GM18526 (cell line): ENCODE data around the gene MAP4.

ENCODE experiments used
- POLR2A ChIP-seq: IDR thresholded peaks from 3 replicates; pipeline ENCODE4 v1.6.1; 2011; ENCODE audit not compliant: insufficient read length; ENCODE audit errors: extremely low read depth

Gene MAP4

DNA sequence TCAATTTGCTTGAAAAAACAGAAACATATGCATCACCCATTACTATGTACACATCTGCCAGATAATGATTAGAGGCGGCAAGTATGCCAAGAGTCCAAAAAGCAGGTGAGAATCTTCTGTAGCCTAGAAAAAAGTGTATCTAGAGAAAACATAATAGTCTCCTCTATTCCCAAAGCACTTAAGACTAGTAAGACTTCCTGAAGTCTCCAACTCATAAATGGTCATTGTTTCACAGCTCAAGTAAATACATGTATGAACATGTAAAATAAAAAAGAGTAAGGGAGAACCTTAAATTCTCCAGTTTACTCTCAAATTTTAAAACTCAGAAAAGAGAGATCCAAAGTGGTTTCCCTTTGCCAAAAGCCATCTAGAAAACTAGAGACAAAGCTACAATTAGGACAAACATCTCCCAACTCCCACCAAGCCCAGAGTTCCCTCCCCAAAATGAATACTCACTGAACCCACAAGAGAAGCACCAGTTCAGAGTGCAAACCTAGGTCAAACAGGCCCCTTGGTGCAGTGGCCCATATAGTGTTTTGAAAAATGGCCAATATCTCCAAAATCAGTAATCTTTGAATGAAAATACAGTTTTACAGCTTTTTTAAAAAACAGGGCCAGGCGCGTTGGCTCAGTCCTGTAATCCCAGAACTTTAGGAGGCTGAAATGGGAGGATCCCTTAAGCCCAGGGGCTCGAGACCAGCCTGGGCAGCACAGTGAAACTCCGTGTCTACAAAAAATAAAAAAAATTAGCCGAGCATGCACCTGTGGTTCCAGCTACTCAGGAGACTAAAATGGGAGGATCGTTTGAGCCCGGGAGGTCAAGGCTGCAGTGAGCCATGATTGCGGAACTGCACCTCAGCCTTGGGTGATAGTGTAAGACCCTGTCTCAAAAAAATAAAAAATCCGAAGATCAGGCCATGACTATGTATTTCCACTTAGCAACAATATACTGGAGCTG lies 11.0 kb upstream of the MAP4 start:
- TF ChIP-seq POLR2A: no peak

- no peak for TF ChIP-seq POLR2A
These were observed 9.9 kb upstream of the MAP4 start for GRCh38 chr3:48026098-48026497.

DNA sequence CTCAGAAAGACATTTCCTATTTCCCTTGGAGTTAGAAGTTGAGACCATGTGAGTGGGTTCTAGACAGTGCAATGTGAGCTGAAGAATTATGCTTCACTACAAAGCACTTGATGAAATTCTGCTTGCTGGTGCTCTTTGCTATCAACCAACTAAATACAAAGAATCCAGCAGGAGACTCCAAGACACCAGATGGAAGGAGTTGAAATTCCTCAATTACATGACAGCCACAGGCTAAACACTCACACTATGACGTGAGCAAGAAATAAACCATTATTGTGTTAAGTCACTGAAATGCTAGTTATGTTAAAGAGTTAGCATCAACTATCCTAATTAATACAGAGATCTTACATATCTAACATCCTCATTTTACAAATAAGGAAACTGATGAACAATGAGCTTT lies 8.2 kb upstream of the MAP4 start:
- TF ChIP-seq POLR2A: no peak

- no peak for TF ChIP-seq POLR2A
These were observed 7.2 kb upstream of the MAP4 start for GRCh38 chr3:48023377-48023776.

DNA sequence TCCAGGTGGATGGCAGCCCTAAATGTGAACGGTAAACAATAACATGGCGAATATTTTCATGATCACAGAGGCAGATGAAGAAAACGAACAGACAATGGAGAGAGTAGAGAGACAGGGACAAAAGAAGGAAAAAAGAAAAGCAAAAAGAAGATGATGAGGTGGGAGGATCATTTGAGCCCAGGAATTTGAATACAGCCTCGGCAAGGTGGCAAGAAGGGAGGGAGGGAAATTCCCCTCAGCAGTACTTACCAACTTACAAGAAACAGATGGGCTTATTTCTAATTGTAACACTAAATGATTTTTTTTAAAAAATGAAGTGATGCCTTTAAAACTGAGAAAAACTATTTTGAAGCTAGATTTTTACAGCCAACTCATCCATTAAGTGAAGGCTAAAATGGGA lies 6.0 kb upstream of the MAP4 start:
- no peak for TF ChIP-seq POLR2A

DNA sequence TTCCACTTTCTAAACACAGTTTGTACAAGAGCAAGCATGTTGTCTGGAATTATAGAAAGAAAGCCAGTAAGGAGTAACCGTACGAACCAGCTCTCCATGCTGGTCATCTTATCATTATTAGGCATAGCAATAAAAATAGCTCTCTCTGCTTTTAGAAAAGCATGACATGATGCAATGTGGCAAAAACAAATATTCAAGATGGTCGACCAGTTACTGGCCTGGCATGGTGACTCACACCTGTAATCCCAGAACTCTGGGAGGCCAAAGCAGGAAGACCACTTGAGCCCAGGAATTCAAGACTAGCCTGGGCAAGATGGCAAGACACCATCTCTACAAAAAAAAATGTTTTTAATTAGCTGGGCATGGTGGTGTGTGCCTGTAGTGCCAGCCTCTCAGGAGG lies 2.6 kb upstream of the MAP4 start:
- no peak for TF ChIP-seq POLR2A

GRCh38 chr3:48015431-48016180 lies 610 bp downstream of the MAP4 start:
- TF ChIP-seq POLR2A: no peak

GRCh38 chr3:48014358-48014757 lies 1.9 kb downstream of the MAP4 start:
- no peak for TF ChIP-seq POLR2A

DNA sequence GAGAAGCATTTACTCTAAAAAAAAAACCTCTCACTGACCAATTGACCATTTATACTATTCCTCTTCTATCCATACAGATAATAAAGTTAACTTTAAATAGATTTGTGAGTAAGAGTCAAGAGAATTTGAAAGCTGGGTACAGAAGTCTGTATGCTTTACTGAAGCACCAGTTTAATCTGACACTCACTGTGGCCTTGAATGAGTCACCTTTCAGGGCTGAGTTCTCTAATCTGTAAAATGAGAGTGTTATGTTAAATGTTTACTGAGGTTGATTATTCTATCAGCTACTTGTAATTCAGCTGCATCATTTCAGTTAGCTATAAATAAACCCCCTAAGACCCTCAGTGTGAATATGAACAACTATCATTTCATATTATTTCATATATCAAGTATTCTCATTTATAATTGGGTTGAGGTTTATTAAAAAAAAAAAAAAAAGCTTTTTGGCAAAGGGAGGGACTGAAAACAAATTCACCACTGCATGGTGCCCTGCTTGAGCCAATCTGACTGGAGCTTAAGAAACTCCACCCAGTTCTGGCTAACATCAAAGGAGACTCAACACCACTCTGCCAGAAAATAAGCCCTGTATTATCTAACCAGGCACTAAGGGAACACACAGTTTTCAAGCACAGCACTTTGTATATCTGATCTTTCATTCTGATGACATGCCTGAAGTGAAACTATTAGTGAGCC lies 2.8 kb downstream of the MAP4 start:
- TF ChIP-seq POLR2A: no peak

GRCh38 chr3:48012659-48013058 lies 3.6 kb downstream of the MAP4 start:
- no peak for TF ChIP-seq POLR2A

DNA sequence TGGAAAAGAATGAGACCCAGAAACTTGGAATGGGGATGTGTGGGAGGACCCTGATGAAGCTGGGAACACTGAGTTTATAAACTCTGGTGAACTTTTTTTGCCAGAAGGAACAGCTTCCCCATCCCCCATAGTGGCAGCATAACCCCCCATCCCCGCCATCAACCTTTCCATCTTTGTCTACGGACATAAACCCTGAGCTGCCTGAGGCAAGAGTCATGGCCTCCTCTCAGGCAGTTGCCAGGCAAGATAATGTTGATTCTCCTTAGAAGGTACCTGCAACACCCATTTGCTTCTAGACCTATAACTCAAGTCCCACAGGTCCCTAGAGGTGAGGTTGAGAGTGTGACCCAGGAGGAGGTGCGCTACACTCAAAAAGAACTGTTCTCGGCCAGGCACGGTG lies 11.5 kb downstream of the MAP4 start:
- TF ChIP-seq POLR2A: no peak

- no peak for TF ChIP-seq POLR2A
These were observed 13.4 kb downstream of the MAP4 start for GRCh38 chr3:48002787-48003186.

DNA sequence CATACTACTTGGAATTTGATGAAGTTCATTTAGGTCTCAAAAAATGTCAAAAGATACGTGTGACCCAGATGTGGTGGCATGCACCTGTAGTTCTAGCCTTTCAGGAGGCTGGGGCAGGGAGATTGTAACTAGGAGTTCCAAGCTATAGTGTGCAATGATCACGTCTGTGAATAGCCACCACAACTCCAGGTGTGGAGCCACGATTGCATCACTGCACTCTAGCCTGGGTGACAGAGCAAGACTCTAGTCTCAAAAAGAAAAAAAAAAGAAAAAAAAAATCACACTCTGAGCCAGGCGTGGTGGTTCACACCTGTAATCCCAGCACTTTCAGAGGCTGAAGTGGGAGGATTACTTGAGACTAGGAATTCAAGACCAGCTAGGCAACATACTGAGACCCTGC lies 14.2 kb downstream of the MAP4 start:
- TF ChIP-seq POLR2A: no peak

- TF ChIP-seq POLR2A: no peak
These were observed 16.0 kb downstream of the MAP4 start for GRCh38 chr3:48000212-48000611.

DNA sequence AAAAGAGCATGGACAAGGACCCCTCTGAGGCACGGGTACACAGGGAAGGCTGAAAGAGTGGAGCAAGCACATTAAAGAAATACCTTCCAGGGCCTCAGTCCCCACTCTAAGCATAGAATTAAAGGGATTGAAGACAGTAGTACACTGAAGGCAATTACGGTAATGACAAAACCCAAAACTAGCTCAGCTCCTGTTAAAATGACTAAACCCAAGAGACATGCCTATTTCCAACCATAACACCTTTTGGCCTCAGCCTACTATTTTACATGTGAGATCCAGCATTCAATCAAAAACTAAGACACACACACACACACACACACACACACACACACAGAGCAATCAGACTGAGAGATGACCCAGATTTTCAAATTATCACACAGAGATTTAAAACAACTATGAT lies 19.8 kb downstream of the MAP4 start:
- no peak for TF ChIP-seq POLR2A

DNA sequence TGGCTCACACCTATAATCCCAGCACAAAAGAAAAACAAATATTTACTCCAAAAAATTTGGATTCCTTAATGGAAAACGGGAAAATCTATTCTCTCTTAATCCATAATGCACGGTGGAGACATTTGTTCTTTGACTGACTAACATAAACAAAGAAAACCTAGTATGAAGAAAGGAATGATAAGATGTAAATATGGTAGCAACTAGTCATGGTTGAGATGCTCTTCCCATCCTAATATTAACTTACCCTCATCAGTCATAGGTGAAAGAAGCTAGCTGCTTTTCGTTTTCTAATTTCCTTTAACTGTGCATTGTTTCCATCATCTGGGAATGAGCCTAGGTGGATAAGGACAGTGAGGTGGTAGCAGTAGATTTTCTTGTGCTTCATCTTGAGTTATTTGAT lies 22.0 kb downstream of the MAP4 start:
- TF ChIP-seq POLR2A: no peak
